ENCODE results near the gene TMEM183A. TPM values are rescaled to one million over a fixed set of nuclear protein-coding genes. Genes with fewer than 3 reads are reported as not detected.

Gene TMEM183A
- total RNA-seq, 2 donors from 2014 or later = 40.8 to 43.5 TPM

DNA sequence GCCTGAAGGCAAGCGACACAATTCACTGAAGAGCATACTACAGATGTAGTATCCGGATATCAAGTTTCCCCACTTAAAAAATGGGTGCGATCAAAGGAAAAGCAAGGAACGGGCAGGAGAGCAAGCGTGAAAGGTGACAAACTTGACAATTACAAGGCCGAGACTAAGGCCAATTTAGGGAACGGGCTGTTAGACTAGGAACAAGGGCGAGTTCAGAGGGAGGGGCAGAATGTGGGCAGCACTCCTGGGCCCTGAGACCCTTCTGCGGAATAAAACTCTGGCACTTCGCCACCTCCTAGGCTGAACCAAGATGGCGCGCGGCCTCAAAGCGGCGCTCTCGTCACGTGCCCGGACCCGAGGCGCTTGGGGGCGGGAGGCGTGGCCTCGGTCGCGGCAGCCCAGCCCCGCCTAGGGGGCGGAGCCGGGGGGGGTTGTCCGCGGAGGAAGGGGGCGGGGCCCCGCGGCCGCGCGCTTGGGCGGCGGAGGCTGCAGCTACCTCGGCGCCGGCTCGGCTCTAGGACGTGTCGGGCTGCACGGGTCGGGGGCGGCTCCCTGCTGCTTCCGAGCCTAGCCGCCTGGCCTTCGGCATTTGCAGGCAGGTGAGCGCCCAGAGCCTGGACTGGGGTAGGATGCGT, 19.0 kb downstream of the TMEM183A start, which contains the start of gene PPFIA4:
Gene PPFIA4, plus strand, starts transcription at position 461 of the 635 bp plus-strand sequence. CDS start 12,518 bp downstream, outside the sequence.
- peak; percentile 95 for DNase-seq (ENCODE audit: low spot score)
- intact Hi-C loops (cut with DNase I) = no loop called here

DNA sequence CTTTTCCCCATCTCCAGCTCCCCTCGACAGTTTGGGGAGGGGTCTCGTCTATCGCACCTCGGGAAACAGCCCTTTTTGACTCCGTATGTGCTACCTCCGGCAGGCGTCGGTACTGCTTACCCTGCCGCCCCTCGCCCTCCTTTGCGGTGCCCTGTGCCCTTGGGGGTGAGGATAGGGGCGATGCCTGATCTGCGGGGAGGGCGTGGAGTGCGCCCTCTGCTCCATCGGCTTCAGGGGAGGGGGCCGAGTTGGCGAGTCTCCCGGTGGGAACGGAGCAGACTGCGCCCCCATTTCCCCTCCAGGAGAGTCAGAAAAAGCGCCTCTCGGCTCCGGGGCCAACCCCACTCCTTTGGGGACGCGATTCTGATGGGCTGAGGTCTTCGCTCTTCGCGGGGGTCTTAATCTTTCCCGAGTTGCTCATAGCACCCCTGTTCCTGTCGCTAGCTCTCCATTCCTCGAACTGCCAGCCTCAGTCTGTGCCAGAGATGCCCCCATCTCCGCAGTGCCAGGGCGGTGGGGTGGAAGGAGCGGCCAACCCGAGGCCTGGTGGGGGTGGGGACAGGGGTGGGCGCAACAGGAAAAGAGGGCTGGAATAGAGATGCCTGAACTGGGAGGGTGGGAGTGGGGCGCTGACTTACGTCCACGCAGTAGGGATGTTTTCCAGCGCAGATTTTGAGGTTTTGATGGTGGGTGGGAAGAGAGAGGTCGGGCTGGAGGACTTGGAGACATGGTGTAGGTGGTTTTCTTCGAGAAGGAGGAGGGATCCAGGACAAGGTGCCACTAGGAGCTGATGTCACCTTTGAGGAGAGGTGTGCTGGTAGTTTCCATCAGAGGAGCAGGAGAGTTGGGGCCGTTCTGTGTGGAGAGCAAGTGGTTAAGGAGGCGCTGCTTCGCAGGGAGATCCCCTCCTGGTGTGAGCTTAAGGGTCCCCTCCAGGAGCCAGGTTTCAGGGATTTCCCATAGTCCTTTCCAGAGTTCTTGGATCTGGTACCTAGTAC, 19.8 kb downstream of the TMEM183A start:
- no peak for DNase-seq (ENCODE audit: low spot score)
- intact Hi-C loops (cut with DNase I) = no loop called here

DNA sequence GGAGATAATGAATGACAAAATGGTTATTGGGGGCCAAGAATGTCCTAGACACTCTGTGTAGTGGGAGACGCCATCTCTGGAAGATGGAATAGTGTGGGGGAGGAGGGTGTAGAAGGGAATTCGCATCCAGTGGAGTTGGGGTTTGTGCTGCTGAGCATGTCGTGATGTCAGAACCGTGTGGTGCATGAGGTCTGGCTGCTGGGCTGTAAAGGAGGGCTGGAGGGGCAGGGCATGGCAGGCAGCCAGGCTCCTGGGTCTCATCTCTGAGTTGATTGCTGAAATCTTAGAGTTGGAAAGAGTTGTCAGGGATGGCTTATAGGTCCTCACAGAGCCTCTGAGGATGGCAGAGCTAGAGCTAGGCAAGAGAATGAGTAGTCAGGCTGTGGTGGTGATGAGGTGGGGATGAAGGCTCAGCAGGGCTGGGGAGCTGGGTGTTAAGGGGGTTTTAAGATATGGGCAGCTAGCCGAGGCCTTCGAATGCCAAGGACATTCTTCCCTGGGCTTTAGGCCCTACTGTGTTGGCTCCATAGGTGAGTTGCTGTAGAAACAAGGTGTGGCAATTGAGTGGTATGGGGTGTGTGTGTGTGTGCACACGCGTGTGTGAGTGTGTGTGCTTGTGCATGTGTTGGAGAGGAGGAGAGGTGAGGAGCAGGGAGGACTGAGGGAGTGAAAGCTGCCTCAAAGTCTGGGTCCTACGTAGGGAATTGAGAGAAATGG, 21.1 kb downstream of the TMEM183A start:
- DNase-seq (ENCODE audit: low spot score) = no peak
- intact Hi-C loops (cut with DNase I) = no loop called here

DNA sequence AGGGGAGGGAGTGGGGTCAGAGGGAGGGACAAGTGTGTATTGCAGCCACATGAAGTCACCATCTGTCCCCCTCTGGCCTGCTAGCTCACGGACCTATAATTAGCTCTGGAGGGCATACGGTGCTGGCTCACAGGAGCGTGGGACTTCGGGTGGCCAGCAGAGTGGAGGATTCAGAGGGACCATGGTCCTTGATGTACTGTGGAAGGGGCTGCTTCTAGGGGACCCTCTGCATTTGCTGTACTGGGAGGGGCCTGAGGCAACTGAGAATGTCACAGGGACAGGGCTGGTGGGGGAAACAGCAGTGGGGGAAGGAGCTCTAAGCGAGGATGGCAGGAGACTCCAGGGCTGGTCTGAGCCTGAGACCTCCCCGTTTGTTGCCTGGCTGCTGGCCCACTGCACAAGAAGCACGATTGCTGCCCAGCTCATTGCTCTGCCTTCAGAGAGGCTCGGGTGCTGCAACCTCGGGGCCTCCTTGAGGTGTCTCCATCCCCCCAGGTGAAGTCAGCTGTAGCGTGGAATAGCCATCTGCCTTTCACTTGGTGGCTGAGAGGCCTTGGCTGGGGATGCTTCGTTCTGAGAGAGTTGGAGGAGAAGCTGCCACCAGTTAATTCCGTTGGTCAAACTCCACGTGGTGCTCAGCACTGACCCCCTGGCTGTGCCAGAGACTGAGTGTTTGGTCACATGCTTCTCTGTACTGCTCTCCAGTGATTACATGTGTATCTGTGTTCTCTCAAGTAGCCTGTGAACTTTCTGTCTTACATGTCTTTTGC, 21.8 kb downstream of the TMEM183A start:
- intact Hi-C loops (cut with DNase I) = no loop called here
- DNase-seq (ENCODE audit: low spot score) = no peak

DNA sequence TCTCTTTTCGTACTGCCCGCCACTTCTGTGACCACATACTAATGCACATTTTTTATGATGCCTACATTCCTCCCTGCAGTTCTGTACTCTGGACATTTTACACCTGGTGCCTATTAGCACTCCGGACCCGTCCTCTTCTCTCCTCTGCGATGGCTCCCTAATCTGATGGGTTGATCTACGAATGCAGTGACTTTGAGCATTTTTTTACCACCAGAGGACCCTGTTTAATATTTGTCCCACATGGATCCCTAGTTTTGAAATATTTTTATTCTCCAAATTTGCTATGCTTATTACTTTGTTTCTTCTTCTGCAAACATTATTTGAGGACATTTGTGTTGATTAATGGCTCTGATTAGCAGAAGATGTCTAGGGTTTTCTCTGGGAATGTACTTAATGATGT, 24.3 kb downstream of the TMEM183A start:
- DNase-seq (ENCODE audit: low spot score) = no peak

DNA sequence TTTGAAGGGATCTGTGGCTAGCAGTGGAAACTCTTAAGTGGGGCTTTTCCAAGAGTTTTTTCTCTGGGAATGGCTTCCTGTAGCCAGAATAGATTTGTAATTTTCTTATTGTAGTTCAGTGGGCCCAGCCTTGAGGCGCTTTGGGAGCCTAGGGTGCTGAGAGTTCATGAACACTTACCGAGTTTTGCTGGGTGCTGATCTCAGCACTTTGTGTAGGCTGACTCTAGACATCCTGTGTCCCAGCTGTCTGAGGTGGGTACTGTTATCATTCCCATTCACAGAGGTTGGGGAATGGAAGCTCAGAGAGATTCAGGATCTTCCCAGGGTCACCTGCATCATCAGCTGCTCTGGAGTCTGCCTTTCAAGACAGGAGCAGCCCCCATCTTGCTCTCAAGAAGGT, 26.1 kb downstream of the TMEM183A start:
- intact Hi-C loops (cut with DNase I) = no loop called here
- no peak for DNase-seq (ENCODE audit: low spot score)

More for the DNA sequence above, 24.3 kb downstream of the TMEM183A start:
- intact Hi-C loops (cut with DNase I) = no loop called here

DNA sequence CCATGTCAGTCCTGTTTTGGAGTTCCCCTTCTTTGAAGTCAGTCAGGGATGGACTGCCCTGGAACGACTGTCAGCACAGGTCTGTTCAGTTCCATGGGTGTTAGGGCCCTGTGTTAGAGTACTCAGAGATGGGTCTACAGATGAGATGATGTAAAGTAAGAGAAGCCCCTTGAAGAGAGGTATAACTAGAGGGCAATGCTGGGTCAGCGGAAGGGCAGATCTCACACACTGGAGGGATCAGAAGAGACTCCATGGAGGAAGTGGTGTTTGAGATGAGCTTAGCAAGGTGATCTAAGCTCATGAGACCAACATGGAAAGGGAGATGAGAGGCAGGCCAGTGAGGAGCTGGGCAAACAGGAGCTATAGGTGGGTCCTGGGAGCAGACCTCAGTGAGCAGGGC, 26.7 kb downstream of the TMEM183A start:
- intact Hi-C loops (cut with DNase I) = no loop called here
- DNase-seq (ENCODE audit: low spot score) = no peak

DNA sequence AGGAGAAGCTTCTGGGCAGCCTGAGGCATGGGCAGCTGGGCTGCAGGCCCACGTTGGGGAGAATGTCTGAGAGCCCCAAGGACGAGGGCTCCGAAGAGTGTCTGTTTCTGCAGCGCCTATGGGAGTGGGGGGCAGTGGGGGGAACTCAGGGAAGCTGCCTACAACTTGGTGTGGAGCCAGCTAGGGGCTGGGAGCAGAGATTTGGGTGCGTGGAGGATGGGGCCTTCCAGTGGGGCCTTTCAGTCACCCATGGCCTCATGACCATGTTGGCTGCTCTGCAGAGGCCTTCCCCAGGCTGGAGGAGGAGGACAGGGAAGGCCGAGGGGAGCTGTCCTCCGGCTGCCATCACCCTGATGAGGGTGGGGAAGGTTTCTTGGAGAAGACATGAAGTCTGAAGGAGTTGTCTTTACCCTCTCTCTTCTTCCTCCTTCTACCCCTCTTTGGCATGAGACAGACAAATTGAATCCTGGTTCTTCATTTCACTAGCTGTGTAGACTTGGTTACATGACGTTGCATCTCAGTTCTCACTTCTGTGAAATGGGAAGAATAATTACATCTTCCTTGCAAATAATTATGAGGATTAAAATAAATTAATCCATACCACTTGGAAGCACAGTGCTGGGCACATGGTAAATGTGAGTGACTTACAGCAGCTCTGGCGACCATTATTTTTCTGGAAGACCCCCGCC, 27.4 kb downstream of the TMEM183A start:
- intact Hi-C loops (cut with DNase I) = loop anchor here in 1 of 2 donors (5.0 kb wide), 1 partner anchor 183 kb away; no protein-coding TSS in a partner anchor
- DNase-seq (ENCODE audit: low spot score) = no peak

DNA sequence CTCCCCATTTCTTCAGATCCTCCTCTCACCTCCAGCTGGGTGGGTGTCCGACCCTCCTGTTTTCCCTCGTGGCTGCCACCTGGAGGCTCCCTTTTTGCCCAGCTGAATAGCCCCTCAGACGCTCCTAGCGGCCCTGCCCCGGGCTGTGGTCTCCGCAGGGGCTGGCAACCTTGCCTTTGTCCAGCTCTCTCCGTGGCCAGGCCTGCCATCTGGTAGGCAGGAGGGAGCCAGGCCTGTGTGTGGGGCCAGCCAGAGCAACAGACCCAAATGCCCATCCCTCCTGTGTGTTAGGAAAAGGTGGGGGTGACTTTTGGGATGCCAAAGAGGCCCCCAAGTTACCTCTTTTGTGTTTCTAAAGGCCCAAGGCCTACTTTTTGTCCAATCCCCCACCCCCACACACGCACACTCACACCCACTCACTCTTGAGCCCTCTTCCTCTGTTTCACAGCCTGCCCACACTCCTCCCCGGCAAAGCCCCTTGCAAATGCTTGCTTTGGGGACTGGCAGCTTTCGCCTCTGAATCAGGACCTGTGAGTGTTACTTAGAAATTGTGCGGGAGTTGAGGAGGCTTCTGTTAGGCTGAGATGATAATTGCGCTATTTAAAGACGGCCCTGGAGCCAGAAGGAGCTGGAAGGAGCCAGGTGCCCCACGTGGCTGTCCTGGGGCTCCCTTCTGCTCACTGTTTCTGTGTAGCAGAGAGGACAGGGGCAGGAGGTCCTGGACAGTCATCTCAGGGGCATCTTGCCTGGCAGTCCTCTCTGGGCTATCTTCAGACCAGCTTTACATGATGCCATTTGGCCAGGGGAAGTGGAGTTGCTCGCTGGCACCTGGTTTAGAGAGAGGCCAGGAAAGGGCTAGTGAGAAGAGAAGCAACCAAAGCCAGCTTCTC, 28.2 kb downstream of the TMEM183A start:
- intact Hi-C loops (cut with DNase I) = loop anchor here in 1 of 2 donors (5.0 kb wide), 1 partner anchor 182 kb away; no protein-coding TSS in a partner anchor
- DNase-seq (ENCODE audit: low spot score) = no peak

DNA sequence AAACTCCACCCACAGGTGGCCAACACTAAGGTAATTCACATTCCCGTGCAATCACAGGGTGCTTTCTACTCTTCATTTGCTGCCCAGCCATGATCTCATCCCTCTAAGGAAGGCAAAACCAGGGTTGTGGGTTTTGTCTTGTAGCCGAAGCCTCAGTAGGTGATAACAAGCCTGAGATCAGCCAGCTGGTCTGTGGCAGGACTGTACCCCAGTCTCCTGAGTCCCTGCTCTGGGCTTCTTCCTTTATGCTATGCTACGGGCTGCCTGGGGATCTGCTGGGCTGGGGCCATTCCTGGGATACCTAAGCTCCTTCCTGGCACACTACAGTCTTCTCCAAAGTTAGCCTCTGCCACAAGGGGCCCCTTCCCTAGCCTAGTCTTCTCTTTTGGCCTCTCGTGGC, 29.0 kb downstream of the TMEM183A start:
- no peak for DNase-seq (ENCODE audit: low spot score)
- intact Hi-C loops (cut with DNase I) = loop anchor here in 1 of 2 donors (5.0 kb wide), 1 partner anchor 181 kb away; no protein-coding TSS in a partner anchor

DNA sequence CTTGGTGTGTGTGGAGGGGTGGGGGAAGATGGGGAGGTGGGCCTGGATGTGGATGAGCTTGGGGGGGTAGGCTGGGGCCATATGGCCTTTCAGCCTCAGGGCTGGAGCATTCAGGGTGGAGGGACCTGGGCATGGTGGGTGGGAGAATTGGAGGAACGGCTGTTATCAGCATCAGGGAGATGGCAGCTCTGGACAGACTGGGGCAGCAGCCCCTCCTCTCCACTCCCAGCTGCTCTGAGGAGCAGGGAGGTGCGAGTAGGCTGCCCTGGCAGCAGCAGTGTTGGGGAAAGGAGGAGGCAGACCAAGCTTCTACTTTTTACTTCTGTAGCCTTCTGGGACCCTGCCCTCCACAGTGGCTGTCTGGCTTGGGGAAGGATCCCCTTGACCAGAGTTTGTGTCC, 29.4 kb downstream of the TMEM183A start:
- intact Hi-C loops (cut with DNase I) = loop anchor here in 1 of 2 donors (5.0 kb wide), 1 partner anchor 181 kb away; no protein-coding TSS in a partner anchor
- DNase-seq (ENCODE audit: low spot score) = no peak

DNA sequence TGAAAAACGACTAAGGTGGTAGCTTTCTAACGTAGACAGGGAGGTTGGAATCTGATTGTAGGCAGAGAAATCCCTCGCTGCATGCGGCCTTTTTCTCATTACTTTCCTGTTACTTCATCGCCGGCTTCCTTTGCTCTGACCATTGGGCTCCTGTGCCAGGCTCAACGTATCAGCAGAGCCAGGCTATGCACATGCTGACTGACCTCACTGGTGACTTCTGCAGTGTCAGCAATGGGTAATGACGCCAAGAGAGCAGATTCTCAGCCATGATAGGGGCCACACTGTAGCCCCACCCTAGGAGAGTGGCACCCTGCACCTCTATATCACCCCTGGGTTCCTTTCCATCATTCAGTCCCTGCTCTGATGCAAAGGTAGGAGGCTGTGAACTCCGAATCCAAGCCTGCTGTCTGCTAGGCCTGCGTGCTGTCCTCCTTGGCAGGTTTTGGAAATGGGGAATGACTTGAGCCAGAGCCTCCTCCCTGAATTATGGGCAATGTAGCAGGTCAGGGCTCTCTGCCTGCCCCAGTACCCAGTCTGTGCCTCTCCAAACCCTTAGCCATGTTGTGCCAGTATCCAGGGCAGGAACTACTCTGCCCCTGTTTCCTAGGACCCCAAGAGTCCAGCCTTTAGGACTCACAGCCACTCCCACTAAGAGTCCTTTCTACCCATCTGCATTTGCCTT, 30.5 kb downstream of the TMEM183A start:
- no peak for DNase-seq (ENCODE audit: low spot score)
- intact Hi-C loops (cut with DNase I) = loop anchor here in 1 of 2 donors (5.0 kb wide), 1 partner anchor 180 kb away; no protein-coding TSS in a partner anchor

DNA sequence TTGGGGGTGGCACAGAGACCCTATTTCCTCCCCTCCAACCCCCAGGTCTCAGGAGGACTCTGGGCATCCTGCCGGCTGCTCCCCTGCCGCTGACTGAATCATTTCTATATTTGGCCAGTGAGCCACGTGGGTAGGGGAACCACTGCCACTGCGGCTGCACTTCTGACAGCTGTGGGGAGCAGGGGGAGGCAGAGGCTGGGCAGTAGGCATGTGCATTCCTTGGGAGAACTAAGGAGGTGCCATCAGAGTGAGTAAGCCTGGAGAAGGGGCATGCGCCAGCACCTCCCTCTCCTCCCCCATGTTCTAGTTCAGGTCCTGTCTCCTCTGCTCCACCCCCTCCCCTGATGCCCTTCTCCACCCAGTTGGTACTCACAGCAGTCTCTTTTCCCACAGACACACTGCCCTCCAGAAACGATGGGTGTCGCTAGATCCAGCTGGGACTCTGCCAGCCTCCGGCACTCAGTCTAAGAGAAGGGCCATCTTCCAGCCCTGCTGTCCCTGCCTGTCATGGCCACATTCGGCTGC, 31.1 kb downstream of the TMEM183A start:
- intact Hi-C loops (cut with DNase I) = loop anchor here in 1 of 2 donors (5.0 kb wide), 1 partner anchor 179 kb away; no protein-coding TSS in a partner anchor
- DNase-seq (ENCODE audit: low spot score) = no peak

DNA sequence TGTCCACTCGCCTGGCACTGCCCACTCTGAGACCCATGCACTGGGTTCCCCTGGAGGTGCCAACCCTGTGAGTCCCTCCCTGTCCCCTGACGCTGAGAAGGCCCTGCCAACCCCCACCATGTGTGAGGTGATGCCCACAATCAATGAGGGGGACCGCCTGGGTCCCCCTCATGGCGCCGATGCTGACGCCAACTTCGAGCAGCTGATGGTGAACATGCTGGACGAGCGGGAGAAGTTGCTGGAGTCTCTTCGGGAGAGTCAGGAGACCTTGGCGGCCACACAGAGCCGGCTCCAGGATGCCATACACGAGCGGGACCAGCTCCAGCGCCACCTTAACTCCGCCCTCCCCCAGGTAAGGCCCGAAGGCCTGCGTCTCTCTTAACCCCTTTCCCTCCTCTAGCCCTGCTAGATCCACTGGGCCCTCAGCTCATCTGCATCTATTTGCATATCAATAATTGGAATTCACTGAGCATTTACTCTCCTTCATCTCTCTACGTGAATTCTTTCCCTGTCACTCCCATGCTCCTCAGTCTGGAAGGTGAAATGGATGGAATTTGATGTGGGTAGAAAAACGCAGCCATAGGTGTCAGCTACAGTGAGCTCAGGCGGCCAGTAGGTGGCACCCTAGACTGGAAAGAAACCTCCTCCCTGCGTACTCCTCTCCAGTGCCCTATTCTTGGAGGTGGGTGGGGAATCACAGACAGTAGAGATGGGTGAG, 31.9 kb downstream of the TMEM183A start:
- DNase-seq (ENCODE audit: low spot score) = peak; percentile 89
- intact Hi-C loops (cut with DNase I) = loop anchor here in 1 of 2 donors (5.0 kb wide), 1 partner anchor 178 kb away; no protein-coding TSS in a partner anchor

Measured in posterior vena cava (tissue), 2 donors.